Measurements from ENCODE around the gene FGFR2.

- TF ChIP-seq EZH2phosphoT487 (IDR thresholded peaks at IDR 0.05; ENCODE audit: borderline replicate concordance, low read length) (no peak), CTCF (IDR thresholded peaks at IDR 0.05; ENCODE audit: low read depth, low read length, poor library complexity, severe bottlenecking) (no peak)
Observed at GRCh38 chr10:121605708-121606107, 7.5 kb upstream of the FGFR2 start.
